Loucy (cell line): ENCODE measurements around the gene DTNB.

Experiments
- EZH2phosphoT487 ChIP-seq: fragments of 200-600 bp; IDR thresholded peaks from 2 replicates; pipeline ENCODE4 v1.6.1; 2018; ENCODE audit warnings: antibody characterized with exemption, mild to moderate bottlenecking, moderate library complexity, borderline replicate concordance
- TF ChIP-seq, protein P1 (sequence below): fragments of 200-600 bp; sonication (generic); conservative IDR thresholded peaks from 2 replicates; pipeline ENCODE4 v1.5.1; 2014; ENCODE audit warnings: mild to moderate bottlenecking, antibody characterized with exemption, low read length

DNA sequence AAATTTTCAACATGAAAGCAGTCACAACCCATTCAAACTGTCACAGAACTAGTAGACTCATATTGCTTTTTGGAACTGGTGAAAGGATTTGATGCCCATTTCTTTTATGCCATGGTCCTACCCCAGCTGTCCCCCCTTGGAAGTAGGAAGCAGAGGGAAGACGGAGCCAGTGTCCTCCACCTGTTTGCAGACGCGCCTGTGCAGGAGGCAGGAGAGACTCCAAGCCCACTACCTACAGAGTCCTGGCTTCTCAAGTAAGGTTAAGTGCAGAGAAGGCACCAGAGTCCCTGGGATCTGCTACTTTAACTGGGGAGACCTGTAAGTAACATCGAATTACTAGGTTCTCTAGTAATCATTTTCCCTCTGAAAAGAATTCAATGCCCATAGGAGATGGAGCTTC is 299.0 kb downstream of the DTNB start:
- TF ChIP-seq, protein P1, sequence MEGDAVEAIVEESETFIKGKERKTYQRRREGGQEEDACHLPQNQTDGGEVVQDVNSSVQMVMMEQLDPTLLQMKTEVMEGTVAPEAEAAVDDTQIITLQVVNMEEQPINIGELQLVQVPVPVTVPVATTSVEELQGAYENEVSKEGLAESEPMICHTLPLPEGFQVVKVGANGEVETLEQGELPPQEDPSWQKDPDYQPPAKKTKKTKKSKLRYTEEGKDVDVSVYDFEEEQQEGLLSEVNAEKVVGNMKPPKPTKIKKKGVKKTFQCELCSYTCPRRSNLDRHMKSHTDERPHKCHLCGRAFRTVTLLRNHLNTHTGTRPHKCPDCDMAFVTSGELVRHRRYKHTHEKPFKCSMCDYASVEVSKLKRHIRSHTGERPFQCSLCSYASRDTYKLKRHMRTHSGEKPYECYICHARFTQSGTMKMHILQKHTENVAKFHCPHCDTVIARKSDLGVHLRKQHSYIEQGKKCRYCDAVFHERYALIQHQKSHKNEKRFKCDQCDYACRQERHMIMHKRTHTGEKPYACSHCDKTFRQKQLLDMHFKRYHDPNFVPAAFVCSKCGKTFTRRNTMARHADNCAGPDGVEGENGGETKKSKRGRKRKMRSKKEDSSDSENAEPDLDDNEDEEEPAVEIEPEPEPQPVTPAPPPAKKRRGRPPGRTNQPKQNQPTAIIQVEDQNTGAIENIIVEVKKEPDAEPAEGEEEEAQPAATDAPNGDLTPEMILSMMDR, result no peak
- no peak for TF ChIP-seq EZH2phosphoT487
